ENCODE data around the gene TTLL8.

TTLL8 gene

DNA sequence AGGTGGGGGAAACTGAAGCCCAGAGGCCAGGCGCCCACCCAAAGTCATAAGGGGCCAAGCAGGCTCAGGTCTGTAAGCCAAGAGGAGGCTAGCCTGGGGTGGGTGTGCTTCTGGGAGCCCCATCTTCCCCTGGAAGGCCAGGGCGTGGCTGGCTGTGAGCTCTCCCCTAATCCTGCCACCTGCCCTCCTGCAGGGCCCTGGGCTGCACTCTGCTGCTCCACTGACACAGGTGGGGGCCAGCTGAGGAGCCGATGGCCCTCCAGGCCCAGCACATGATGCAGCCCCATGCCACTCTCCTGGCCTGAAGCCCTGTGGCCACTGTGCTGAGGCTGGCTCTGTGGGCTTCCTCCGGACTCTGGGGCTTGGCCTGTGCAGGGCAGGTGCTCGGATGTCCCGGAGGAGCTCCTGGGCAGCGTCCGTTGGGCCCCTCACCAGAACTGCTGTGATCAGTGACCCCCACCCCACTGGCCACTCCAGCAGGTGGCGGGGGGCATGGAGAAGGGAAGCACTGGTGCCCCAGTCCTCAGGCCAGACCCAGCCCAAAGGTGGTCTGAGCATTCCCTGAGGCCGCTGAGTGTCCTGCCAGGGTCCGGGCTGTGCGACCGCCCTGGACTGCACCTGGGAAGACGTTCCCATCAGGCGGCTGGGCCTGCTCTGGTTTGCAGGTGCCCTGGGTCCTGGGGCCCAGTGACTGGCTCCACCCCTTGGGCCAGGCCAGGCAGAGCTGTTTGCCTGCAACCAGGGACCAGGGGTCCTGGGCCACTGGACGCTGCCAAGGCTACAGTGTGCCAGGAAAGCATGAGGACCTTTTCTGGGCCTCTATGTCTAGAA lies 89.1 kb downstream of the TTLL8 start:
- no peak for TF ChIP-seq TAF1 (IDR thresholded peaks at IDR 0.05; ENCODE audit: borderline replicate concordance, insufficient read depth, low read length)
- TF ChIP-seq FOXP2 (optimal IDR thresholded peaks at IDR 0.05; ENCODE audit: borderline replicate concordance, extremely low read depth, extremely low read length, insufficient read depth), result no peak
- TF ChIP-seq SIN3A (IDR thresholded peaks at IDR 0.05; ENCODE audit: borderline replicate concordance, insufficient read depth, low read length), result no peak
- no peak for TF ChIP-seq POLR2AphosphoS5 (IDR thresholded peaks at IDR 0.05; ENCODE audit: low read depth, low read length)
- TF ChIP-seq REST (IDR thresholded peaks at IDR 0.05; ENCODE audit: insufficient read depth in 1 of 2, low read depth in 2 of 2, low read length in 2 of 2), result no peak

Data from PFSK-1 (cell line).